ENCODE results near the gene MGST2.

DNA sequence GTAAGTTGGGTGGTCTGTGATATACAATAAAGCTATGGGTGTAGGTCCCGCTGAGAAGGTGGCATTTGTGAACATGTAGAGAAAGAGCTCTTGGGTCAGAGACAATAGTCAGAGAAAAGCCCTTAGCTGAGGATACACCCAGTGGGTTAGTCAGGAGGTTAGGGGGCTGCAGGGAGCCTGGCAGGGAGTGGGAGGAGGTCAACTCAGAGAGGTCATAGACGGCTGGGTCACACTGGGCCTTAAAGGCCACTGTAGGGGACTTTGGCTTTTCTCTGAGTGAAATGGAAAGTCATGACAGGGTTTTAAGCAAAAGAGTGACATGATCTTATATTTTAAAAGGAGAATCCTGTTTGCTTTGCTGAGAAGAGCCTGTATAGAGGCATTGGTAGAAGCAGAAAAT, 16.7 kb downstream of the MGST2 start:
- TF ChIP-seq POLR2A (IDR thresholded peaks at IDR 0.05; ENCODE audit: low read depth, low read length) (no peak), POLR2AphosphoS5 (IDR thresholded peaks at IDR 0.05; ENCODE audit: low read depth, low read length) (no peak), PAX5 (IDR thresholded peaks at IDR 0.05; ENCODE audit: insufficient read depth, low read length, severe bottlenecking) (no peak), SPI1 (IDR thresholded peaks at IDR 0.05; ENCODE audit: low read depth, low read length) (no peak), POU2F2 (IDR thresholded peaks at IDR 0.05; ENCODE audit: low read depth, low read length) (no peak), TAF1 (IDR thresholded peaks at IDR 0.05; ENCODE audit: low read depth, low read length) (no peak)
